ENCODE measurements around the gene GAL.

The GAL gene

DNA sequence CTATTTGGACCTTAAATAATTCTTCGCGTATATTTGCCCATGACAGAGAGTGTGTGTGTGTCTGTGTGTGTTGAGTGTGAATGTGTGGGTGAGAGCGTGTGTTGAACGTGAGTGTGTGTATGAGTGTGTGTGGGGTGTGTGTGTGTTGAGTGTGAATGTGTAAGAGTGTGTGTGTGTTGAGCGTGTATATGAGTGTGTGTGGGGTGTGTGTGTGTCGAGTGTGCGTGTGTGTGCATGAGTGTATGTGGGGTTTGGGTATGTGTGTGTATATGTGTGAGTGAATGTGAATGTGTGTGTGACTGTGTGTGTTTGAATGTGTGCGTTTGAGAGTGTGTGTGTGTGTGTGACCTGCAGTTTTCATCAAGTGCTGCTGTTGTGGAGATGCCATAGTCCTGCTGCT lies 26.8 kb downstream of the GAL start:
- TF ChIP-seq, protein P1, sequence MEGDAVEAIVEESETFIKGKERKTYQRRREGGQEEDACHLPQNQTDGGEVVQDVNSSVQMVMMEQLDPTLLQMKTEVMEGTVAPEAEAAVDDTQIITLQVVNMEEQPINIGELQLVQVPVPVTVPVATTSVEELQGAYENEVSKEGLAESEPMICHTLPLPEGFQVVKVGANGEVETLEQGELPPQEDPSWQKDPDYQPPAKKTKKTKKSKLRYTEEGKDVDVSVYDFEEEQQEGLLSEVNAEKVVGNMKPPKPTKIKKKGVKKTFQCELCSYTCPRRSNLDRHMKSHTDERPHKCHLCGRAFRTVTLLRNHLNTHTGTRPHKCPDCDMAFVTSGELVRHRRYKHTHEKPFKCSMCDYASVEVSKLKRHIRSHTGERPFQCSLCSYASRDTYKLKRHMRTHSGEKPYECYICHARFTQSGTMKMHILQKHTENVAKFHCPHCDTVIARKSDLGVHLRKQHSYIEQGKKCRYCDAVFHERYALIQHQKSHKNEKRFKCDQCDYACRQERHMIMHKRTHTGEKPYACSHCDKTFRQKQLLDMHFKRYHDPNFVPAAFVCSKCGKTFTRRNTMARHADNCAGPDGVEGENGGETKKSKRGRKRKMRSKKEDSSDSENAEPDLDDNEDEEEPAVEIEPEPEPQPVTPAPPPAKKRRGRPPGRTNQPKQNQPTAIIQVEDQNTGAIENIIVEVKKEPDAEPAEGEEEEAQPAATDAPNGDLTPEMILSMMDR (conservative IDR thresholded peaks at IDR 0.05; ENCODE audit: low read depth, low read length): no peak
- DNase-seq (ENCODE audit: low read depth): no peak

DNA sequence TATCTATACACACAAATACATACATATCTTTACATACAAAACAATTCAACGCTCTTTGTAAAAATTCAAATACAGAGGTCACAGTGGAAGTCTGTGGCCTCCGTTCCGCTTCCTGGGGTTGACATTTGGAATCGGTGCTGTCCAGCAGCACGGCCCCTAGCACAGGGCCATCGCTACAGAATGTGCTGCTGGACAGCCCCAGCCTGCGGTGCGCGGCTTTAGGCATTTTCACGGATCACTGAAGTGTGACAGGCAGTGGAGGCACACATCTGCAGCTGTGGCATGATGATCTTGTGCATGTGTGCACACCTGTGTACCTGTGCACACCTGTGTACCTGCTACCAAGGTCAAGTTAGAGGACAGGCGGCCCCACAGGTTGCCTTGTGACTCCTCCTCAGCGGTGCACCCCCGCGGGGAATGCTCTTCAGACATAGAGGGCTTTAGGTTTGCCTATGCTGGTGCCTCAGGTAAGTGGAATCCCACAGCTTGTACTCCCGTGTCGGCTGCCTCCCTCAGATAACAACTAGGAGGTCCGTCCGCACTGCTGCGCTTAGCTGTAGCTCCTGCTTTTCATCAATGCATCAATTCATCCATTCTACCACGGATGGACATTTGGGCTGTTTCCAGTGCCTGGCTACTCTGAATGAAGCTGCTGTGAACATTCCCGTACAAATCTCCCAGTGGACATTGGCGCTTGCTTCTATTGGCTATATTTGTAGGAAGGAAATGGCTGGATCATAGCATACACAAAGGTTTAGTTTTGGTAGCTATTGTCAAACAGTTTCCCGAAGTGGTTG lies 29.9 kb downstream of the GAL start:
- TF ChIP-seq, protein P1 (conservative IDR thresholded peaks at IDR 0.05; ENCODE audit: low read depth, low read length): no peak
- no peak overlapping the region for H3K4me3 ChIP-seq (ENCODE audit: low read depth, low read length)
- no peak for DNase-seq (ENCODE audit: low read depth)

More for the DNA sequence above, 26.8 kb downstream of the GAL start:
- no peak overlapping the region for H3K4me3 ChIP-seq (ENCODE audit: low read depth, low read length)

DNA sequence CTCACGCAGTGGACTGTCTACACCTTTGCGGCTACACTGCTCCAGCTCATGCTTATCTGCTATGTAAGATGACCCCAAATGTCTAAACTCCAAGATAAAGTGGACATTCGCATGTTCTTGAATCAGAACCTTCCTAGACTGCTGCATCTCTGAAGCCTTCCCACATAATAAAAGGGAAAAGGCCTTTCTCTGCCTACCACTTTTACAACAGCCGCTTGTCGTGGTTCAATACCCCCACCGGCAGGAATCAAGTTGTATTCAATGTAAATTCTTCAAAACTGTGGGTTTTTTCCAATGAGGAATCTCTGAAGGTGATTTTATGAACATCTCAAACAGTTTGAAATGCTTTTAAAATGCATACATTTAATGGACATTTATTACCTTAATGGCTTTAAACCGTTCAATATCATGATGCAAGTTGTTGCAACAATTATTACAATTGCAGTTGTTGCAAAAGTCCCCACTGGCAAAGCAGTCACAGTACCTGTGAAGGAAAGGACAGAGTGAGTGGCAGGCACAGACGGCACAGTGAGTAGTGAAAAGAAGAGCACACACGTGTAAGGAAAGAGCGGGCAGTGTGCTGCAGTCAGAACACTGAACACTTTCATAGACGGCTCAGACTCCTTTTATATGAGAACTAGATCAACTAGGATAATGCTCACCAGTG lies 31.2 kb downstream of the GAL start:
- H3K4me3 ChIP-seq (ENCODE audit: low read depth, low read length): no peak overlapping the region
- no peak for DNase-seq (ENCODE audit: low read depth)
- TF ChIP-seq, protein P1 (conservative IDR thresholded peaks at IDR 0.05; ENCODE audit: low read depth, low read length): no peak

DNA sequence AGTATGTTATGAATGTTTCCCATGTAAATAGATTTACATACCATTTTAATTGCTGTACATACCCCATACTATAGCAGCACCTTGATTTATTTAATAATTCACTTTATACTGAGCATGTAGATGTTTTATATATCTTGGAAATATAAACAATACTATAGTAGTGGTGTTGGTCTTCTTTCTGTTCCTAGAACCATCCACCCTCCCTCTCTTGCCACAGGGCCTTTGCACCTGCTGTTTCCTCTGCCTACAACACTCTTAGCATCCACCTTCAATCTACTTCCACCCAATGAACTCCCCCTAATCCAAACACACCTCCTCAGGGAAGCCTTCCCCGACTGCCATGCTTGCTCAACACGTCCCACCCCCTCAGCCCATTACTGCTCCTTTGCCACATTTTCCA lies 36.7 kb downstream of the GAL start:
- no peak overlapping the region for H3K4me3 ChIP-seq (ENCODE audit: low read depth, low read length)
- no peak for DNase-seq (ENCODE audit: low read depth)
- TF ChIP-seq, protein P1 (conservative IDR thresholded peaks at IDR 0.05; ENCODE audit: low read depth, low read length): no peak

DNA sequence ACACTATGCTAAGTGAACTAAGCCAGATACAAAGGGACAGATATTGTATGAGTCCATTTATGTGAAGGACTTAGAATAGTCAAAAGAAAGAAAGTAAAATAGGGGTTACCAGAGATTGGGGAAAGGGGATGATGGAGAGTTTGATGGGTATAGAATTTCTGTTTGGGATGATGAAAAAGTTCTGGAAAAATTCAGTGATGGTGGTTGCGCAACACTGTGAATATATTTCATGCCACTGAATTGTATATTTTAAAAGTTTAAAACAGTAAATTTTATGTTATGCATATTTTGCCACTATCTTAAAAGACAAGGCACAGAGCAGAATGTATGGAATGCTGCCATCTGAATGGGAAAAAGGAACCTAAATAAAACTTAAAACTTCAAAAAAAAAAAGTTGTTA lies 37.8 kb downstream of the GAL start:
- no peak for DNase-seq (ENCODE audit: low read depth)
- H3K4me3 ChIP-seq (ENCODE audit: low read depth, low read length): no peak overlapping the region
- TF ChIP-seq, protein P1 (conservative IDR thresholded peaks at IDR 0.05; ENCODE audit: low read depth, low read length): no peak

DNA sequence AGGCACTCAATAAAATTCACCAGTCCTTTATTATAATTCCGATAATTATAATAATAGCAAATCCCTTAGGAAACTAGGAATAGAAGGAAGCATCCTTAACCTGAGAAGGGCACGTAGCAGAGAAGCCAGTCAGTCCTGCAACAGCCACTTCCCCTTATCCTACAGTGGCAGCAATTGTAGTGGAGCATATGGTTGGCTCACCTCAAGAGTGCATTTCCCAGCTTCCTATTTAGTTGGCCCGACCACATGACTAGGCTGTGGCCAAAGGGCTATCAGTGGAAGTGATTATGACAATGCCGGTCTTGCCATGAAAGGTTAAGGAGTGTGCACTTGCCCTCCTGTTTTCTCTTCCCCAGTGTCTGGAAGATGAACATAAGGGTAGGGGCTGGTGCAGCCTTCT lies 39.9 kb downstream of the GAL start:
- DNase-seq (ENCODE audit: low read depth): no peak
- no peak overlapping the region for H3K4me3 ChIP-seq (ENCODE audit: low read depth, low read length)
- TF ChIP-seq, protein P1 (conservative IDR thresholded peaks at IDR 0.05; ENCODE audit: low read depth, low read length): no peak

Measured in choroid plexus epithelial cell (primary cell).